HEK293 (cell line): ENCODE measurements around the gene URGCP.

Experiments
- SETDB1 ChIP-seq: IDR thresholded peaks from one replicate; pipeline ENCODE4 v1.6.1; 2017; ENCODE audit warnings: mild to moderate bottlenecking, low read length, moderate library complexity, mixed read lengths; ENCODE audit not compliant: insufficient read length
- ZNF112 ChIP-seq: fragments of 450-650 bp; formaldehyde crosslinking; IDR thresholded peaks from 2 replicates; pipeline ENCODE4 v1.5.0; 2017; ENCODE audit warnings: missing biosample characterization, missing genetic modification characterization
- ZNF175 ChIP-seq: fragments of 450-650 bp; formaldehyde crosslinking; IDR thresholded peaks from 2 replicates; pipeline ENCODE4 v1.5.1; 2016; ENCODE audit warnings: missing biosample characterization, missing genetic modification characterization
- ZNF560 ChIP-seq: fragments of 450-650 bp; formaldehyde crosslinking; IDR thresholded peaks from 2 replicates; pipeline ENCODE4 v1.5.1; 2017; ENCODE audit warnings: missing biosample characterization, missing genetic modification characterization, borderline replicate concordance
- ZNF580 ChIP-seq: fragments of 450-650 bp; formaldehyde crosslinking; IDR thresholded peaks from 2 replicates; pipeline ENCODE4 v1.5.1; 2016; ENCODE audit warnings: missing biosample characterization, missing genetic modification characterization
- ZNF692 ChIP-seq: fragments of 450-650 bp; formaldehyde crosslinking; IDR thresholded peaks from 2 replicates; pipeline ENCODE4 v1.5.1; 2016; ENCODE audit warnings: missing biosample characterization, missing genetic modification characterization
- ZNF768 ChIP-seq: fragments of 450-650 bp; formaldehyde crosslinking; IDR thresholded peaks from 2 replicates; pipeline ENCODE4 v1.5.1; 2018; ENCODE audit warnings: missing biosample characterization, mild to moderate bottlenecking, missing genetic modification characterization
- ZSCAN30 ChIP-seq: fragments of 450-650 bp; IDR thresholded peaks from 2 replicates; pipeline ENCODE4 v1.5.1; 2018; ENCODE audit warnings: missing biosample characterization, mild to moderate bottlenecking, missing genetic modification characterization, moderate library complexity
- TF ChIP-seq, protein P1 (sequence below): fragments of 450-650 bp; formaldehyde crosslinking; IDR thresholded peaks from 2 replicates; pipeline ENCODE4 v1.5.1; 2016; ENCODE audit warnings: missing biosample characterization, missing genetic modification characterization

GRCh38 chr7:43870316-43870715 lies 36.1 kb downstream of the URGCP start:
- TF ChIP-seq ZNF768 (tag by site-specific recombination) = no peak
- no peak for TF ChIP-seq SETDB1
- TF ChIP-seq, protein P1, sequence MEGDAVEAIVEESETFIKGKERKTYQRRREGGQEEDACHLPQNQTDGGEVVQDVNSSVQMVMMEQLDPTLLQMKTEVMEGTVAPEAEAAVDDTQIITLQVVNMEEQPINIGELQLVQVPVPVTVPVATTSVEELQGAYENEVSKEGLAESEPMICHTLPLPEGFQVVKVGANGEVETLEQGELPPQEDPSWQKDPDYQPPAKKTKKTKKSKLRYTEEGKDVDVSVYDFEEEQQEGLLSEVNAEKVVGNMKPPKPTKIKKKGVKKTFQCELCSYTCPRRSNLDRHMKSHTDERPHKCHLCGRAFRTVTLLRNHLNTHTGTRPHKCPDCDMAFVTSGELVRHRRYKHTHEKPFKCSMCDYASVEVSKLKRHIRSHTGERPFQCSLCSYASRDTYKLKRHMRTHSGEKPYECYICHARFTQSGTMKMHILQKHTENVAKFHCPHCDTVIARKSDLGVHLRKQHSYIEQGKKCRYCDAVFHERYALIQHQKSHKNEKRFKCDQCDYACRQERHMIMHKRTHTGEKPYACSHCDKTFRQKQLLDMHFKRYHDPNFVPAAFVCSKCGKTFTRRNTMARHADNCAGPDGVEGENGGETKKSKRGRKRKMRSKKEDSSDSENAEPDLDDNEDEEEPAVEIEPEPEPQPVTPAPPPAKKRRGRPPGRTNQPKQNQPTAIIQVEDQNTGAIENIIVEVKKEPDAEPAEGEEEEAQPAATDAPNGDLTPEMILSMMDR (tag by site-specific recombination) = no peak
- no peak for TF ChIP-seq ZNF580 (tag by site-specific recombination)
- no peak for TF ChIP-seq ZNF112 (tag by site-specific recombination)
- no peak for TF ChIP-seq ZNF692 (tag by site-specific recombination)
- TF ChIP-seq ZNF175 (tag by site-specific recombination) = no peak
- no peak for TF ChIP-seq ZNF560 (tag by site-specific recombination)
- no peak for TF ChIP-seq ZSCAN30 (tag by site-specific recombination)
